K562 (cell line): Measurements from ENCODE around the gene CCDC184. TPM values are rescaled to one million over a fixed set of nuclear protein-coding genes. Genes with fewer than 3 reads are reported as not detected.

ENCODE experiments used
- FOXM1 ChIP-seq, 2 experiments: fragments of 450-650 bp in 1 of 2; sonication (generic) in 1 of 2; formaldehyde crosslinking in 1 of 2; IDR thresholded peaks; 2 replicates each; pipeline versions ENCODE4 v1.6.1 to v1.9.0; 2017 to 2022; ENCODE audit warnings: low read depth in 2 of 2, mild to moderate bottlenecking in 2 of 2, missing genetic modification reagents in 1 of 2, moderate library complexity in 1 of 2
- GTF2A2 ChIP-seq: IDR thresholded peaks from 2 replicates; pipeline ENCODE4 v1.6.1; 2016; ENCODE audit warnings: mild to moderate bottlenecking, missing genetic modification characterization, missing compliant biosample characterization
- GTF2E2 ChIP-seq: fragments of 200-800 bp; sonication (Bioruptor generic); IDR thresholded peaks from 2 replicates; pipeline ENCODE4 v1.6.1; 2016; ENCODE audit warnings: missing genetic modification characterization, missing compliant biosample characterization
- MEF2A ChIP-seq: IDR thresholded peaks from 2 replicates; pipeline ENCODE4 v1.6.1; 2011; ENCODE audit warnings: low read depth, mild to moderate bottlenecking, low read length, moderate library complexity; ENCODE audit not compliant: control insufficient read depth
- NFYB ChIP-seq: IDR thresholded peaks from 2 replicates; pipeline ENCODE4 v1.6.1; 2011; ENCODE audit warnings: mild to moderate bottlenecking, moderate library complexity; ENCODE audit not compliant: insufficient read length; ENCODE audit errors: extremely low read depth
- RREB1 ChIP-seq: fragments of 250-450 bp; sonication (Bioruptor Pico); IDR thresholded peaks from 2 replicates; pipeline ENCODE4 v1.4.0; 2020
- SRSF1 ChIP-seq: fragments of 200-400 bp; formaldehyde crosslinking; IDR thresholded peaks from 2 replicates; pipeline ENCODE4 v1.6.1; 2017; ENCODE audit warnings: mild to moderate bottlenecking, low read depth, low read length, moderate library complexity
- THAP7 ChIP-seq: fragments of 250-450 bp; sonication (Bioruptor Pico); IDR thresholded peaks from 2 replicates; pipeline ENCODE4 v1.5.0; 2021
- ZNF133 ChIP-seq: fragments of 250-450 bp; sonication (Bioruptor Pico); IDR thresholded peaks from 2 replicates; pipeline ENCODE4 v1.4.0; 2020; ENCODE audit warnings: mild to moderate bottlenecking
- ZNF263 ChIP-seq: sonication (generic); formaldehyde crosslinking; IDR thresholded peaks from 2 replicates; pipeline ENCODE4 v1.8.0; 2022; ENCODE audit warnings: mild to moderate bottlenecking, missing genetic modification reagents, borderline replicate concordance
- ZNF324 ChIP-seq: fragments of 250-450 bp; sonication (Bioruptor Pico); IDR thresholded peaks from 2 replicates; pipeline ENCODE4 v1.4.0; 2020; ENCODE audit warnings: mild to moderate bottlenecking
- ZNF395 ChIP-seq: fragments of 200-800 bp; sonication (Bioruptor generic); IDR thresholded peaks from 2 replicates; pipeline ENCODE4 v1.6.1; 2017; ENCODE audit warnings: missing genetic modification characterization, missing compliant biosample characterization
- ZNF518B ChIP-seq: fragments of 250-450 bp; sonication (Bioruptor Pico); IDR thresholded peaks from 2 replicates; pipeline ENCODE4 v1.5.0; 2021; ENCODE audit warnings: mild to moderate bottlenecking, moderate library complexity
- polyA plus RNA-seq, 8 experiments: library from polyadenylated mRNA; depleted of rRNA in 4 of 8; stranded (reverse) in 5 of 8; unstranded in 3 of 8; fragments of >200 nt; fragmentation: Nextera tagmentation in 2 of 8; fragmentation: Illumina TruSeq in 1 of 8; extraction: Ambion mirVana in 2 of 8; extraction: Trizol in 1 of 8; gene quantifications; 2 replicates each; pipeline versions ENCODE4 v1.2.1 to v1.2.3, GENCODE V29; 2011 to 2014; ENCODE audit warnings: inconsistent platforms in 1 of 8, missing spikeins in 1 of 8
- total RNA-seq, 7 experiments: library from RNA; depleted of rRNA in 6 of 7; stranded (reverse); fragments of >200 nt in 6 of 7; fragmentation: Illumina TruSeq in 2 of 7; extraction: Trizol in 2 of 7; gene quantifications; 2 replicates each; pipeline versions ENCODE4 v1.2.1 to v1.2.3, GENCODE V29; 2011 to 2021; ENCODE audit warnings: low replicate concordance in 1 of 7
- TF ChIP-seq, protein P1 (sequence below): fragments of 250-450 bp; sonication (Bioruptor Pico); IDR thresholded peaks from 2 replicates; pipeline ENCODE4 v1.8.0; 2022; ENCODE audit warnings: moderate library complexity, mild to moderate bottlenecking, inconsistent platforms

The CCDC184 gene
- total and polyA plus RNA-seq, 9 of the 15 experiments (the other 6 are each of a cell fraction or from before 2014, with no cell fraction given): 0.09 TPM; not detected in 8

GRCh38 chr12:48197971-48198671 is 14.7 kb downstream of the CCDC184 start (continued):
- TF ChIP-seq RREB1 (CRISPR knock-in tag): peak; percentile 26; the same call in 1 of the 2 replicates
- TF ChIP-seq ZNF324 (CRISPR knock-in tag): 0 out of 2 replicates have a peak, but pooled peaks have one; percentile 29
- TF ChIP-seq ZNF263 (CRISPR knock-in tag): no peak; the same call in 1 of the 2 replicates
- no peak for TF ChIP-seq ZNF133 (CRISPR knock-in tag)
- TF ChIP-seq MEF2A: peak; percentile 40; the same call in 1 of the 2 replicates
- TF ChIP-seq FOXM1 (IDR thresholded peaks at IDR 0.05; ENCODE audit: low read depth): no peak
- 0 out of 2 replicates have a peak, but pooled peaks have one; percentile 31 for TF ChIP-seq FOXM1 (CRISPR knock-in tag; IDR thresholded peaks at IDR 0.05; ENCODE audit: low read depth)
- TF ChIP-seq, protein P1, sequence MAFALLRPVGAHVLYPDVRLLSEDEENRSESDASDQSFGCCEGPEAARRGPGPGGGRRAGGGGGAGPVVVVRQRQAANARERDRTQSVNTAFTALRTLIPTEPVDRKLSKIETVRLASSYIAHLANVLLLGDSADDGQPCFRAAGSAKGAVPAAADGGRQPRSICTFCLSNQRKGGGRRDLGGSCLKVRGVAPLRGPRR (CRISPR knock-in tag): no peak
- no peak for TF ChIP-seq SRSF1
- TF ChIP-seq ZNF395 (CRISPR knock-in tag): peak; percentile 16; the same call in 1 of the 2 replicates
- TF ChIP-seq ZNF518B (CRISPR knock-in tag): no peak
- TF ChIP-seq THAP7: no peak
- peak; percentile 80 for TF ChIP-seq GTF2E2
- TF ChIP-seq NFYB: peak; percentile 74
- TF ChIP-seq GTF2A2 (tag): 0 out of 2 replicates have a peak, but pooled peaks have one; percentile 25
